ACHN (cell line): ENCODE data around the gene EFCAB12.

Experiments used
- DNase-seq: peaks from one replicate; pipeline ENCODE4 v3.0.0-alpha.2; 2015
- in situ Hi-C: cut with HindIII; loops from 2 replicates; pipeline ENCODE4 v1.10.0; 2017; ENCODE audit warnings: low sequenced_read_pairs, low pct_ligation_motif_present, low pct_unique_long_range_greater_than_20kb

The EFCAB12 gene

DNA sequence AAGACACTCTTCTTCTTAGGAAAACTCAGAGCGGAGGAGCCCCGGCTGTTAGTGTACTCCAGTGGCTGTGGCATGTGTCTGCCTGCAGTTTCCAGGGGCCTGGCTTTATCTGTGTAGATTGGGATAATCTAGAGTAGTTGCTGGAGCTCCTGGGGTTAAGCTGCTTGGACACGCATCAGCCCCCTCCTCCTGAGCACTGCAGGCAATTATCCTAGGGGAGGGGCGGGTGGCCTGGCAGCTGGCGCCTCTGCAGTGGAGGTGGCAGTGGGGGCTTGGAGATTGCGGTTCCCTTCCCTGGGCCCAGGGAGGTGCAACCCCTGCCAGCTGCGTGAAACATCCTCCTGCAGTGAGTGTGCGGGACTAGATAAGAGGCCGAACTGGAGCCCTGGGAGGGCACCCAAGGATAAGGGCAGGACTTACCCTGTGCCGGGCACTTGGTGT lies 68.2 kb downstream of the EFCAB12 start:
- in situ Hi-C loops = no loop called here
- no peak for DNase-seq

GRCh38 chr3:129358772-129359371 lies 69.6 kb downstream of the EFCAB12 start:
- in situ Hi-C loops = no loop called here

DNA sequence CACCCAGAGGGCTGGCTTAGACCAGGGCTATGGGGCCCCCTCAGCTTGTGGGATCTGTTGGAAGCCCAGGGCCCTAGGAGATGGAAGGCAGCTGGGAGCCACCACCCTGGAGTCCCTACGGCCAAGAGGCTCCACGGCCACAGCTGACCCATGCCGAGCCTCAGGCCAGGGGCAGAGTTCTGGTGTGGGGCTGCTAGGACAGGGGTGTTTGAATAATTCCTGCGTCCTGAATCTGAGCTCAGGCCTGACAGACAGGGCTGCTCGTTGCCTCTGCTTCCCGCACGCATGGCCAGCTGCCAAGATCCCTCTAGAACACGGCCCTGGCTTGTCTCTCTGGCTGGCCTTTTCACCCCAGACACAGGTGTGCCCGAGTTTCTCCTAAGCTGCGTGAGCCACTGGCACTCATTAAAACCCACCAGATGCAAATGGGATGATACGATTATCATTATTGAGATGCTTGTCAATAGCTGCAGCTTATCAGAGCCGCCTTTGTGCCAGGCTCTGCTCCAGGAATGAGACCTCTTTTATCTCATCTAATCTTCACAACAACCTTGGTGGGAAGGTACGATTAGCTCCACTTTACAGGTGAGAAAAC lies 70.2 kb downstream of the EFCAB12 start:
- in situ Hi-C loops = no loop called here
- no peak for DNase-seq

More at GRCh38 chr3:129358772-129359371, 69.6 kb downstream of the EFCAB12 start:
- no peak for DNase-seq

DNA sequence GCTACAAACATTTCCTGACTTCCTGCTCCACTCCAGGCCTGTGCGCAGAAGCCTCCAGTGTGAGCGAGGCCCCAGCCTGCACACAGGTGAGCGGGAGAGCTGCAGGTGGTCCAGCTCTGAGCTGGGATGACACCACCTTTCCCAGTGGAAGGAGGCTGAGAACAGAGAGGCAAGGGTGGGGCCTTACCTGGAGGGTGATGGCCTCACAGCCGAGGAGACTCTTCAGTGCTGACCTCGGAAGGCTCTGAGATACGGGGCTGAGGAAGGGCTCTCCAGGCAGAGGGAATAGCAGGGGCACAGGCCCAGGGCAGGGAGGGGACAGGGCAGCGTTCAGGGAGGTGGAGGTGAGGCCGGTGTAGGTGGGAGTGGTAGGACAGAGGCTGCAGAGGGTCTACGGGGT lies 70.8 kb downstream of the EFCAB12 start:
- DNase-seq = no peak
- in situ Hi-C loops = no loop called here

GRCh38 chr3:129356756-129357425 lies 71.5 kb downstream of the EFCAB12 start:
- in situ Hi-C loops = no loop called here
- DNase-seq = no peak

DNA sequence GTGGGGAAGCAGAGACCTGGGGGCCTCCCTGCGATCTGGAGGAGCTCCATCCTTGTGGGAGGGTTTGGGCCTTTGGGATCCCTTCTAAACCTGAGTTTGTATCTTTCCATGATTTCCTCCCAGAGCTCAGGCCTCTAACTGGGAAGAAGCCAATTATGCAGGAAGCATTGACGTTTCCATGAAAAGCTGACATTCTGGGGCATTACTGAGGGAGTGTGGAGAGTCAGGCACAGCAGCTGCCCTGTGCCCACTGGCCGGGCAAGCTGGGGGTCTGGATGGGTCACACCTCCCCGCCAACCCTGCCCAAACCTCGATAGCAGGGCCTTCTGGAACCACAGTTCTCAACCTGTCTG lies 74.9 kb downstream of the EFCAB12 start:
- in situ Hi-C loops = no loop called here
- no peak for DNase-seq

- in situ Hi-C loops = no loop called here
- DNase-seq = no peak
These were observed 75.5 kb downstream of the EFCAB12 start for GRCh38 chr3:129352650-129353588.

DNA sequence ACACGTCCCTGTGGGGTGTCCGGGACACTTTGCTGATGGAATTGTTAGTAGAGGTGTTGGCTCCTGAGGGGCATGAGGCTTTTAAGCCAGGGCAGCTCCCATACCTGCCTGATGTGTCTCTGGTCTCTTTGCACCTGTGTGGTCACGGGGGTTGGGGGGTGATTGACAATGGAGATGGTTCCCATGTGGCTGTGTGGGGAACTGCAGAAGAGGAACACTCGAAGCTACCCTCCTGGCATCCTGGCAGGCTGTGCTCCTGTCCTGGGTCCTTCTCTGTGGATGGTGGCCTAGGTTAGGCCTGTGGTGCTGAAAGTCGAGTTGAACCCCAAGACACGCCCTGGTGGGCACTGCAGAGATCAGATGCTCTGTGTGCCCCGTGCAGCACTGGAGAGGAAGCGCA lies 76.4 kb downstream of the EFCAB12 start:
- in situ Hi-C loops = no loop called here
- DNase-seq = no peak
